Measurements from ENCODE around the gene CTNNBIP1. TPM values are rescaled to one million over a fixed set of nuclear protein-coding genes. Genes with fewer than 3 reads are reported as not detected.
A peak's percentile ranks its signal among the peaks of the same experiment; 100 is the strongest.

The CTNNBIP1 gene
- total and polyA plus RNA-seq, 9 of the 15 experiments (the other 6 are each of a cell fraction or from before 2014, with no cell fraction given) = 0.65 to 29.2 (median 14.7) TPM

DNA sequence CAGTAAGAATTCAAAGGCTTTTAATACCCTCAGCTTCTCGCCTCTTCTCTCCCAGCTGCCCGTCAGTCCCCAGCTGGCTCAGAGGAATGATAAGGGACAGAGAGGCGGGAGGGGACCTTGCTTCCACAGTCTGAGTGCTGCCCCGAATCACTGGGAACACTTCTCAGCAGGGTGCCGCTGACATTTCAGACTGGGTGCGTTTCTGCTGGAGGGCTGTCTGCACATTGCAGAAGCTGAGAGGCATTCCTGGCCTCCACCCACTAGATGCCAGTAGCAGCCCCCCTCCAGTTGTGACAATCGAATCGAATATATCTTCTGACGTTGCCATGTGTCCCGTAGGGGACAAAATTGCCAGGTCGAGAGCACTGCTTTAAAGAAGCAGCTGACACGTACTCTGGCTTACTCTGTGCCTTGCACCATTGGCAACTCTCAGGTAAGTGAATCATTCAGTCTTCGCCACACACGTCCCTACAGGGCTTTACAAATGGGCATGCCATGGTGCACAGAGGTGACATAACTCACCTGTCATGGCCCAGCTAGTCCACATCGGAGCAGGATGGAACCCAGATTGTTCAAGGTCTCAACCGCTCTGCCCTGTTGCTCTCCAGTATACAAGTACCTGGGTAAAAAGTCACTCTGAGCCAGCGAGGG is 23.9 kb downstream of the CTNNBIP1 start:
- DNase-seq (ENCODE audit: extremely low read depth in 1 of 4, low spot score in 3 of 4) (peak; percentile 36 to 53 (median 44)), ATAC-seq (peak; percentile 61), FAIRE-seq (peak; percentile 42)
- BruUV-seq (replicated peaks) = no TSS peak
- peak overlapping the region; percentile 10; the same call in 1 of the 2 replicates for H3K4me2 ChIP-seq (ENCODE audit: insufficient read depth, low read length)
- ChIA-PET POLR2A (interaction anchor here (1.0 to 1.8 kb wide), 5 partner anchors 9 to 23 kb away, joined by 3 to 11 read pairs (median 5); no protein-coding TSS in a partner anchor), CTCF (ENCODE audit: low intra/inter-chr PET ratio) (no interaction called here)
- H3K9ac ChIP-seq (ENCODE audit: insufficient read depth in 1 of 2, low read depth in 2 of 2, low read length in 2 of 2) = peak overlapping the region in 1 of 2 experiments; percentile 76; a peak in 1 of 4 replicates
- in situ Hi-C loops (cut with MboI) (no loop called here), intact Hi-C loops (cut with micrococcal nuclease) (no loop called here)
- H2AFZ ChIP-seq (ENCODE audit: low read depth, low read length) = no peak overlapping the region
- H3K4me3 ChIP-seq = no peak overlapping the region
- peaks cover 3% of the 10 kb centered on the region for H3K9me1 ChIP-seq (ENCODE audit: control insufficient read depth, insufficient read depth, low read length)
- no peaks in the 10 kb centered on the region for H3K79me2 ChIP-seq (ENCODE audit: control insufficient read depth, insufficient read depth, low read length)
- H3K4me1 ChIP-seq (replicated peaks in 1 of 2; ENCODE audit: control insufficient read depth in 2 of 2, insufficient read depth in 2 of 2, low read length in 2 of 2) = peaks cover 0 to 32% of the 10 kb centered on the region in 2 experiments; a peak in 4 of 5 replicates
- H3K27me3 ChIP-seq (ENCODE audit: control insufficient read depth in 2 of 2, insufficient read depth in 2 of 2, low read length in 2 of 2) = no peaks in the 10 kb centered on the region
- no peaks in the 10 kb centered on the region; the same call in 2 of the 3 replicates for H3K36me3 ChIP-seq (ENCODE audit: control insufficient read depth, insufficient read depth, low read length)
- 50% methylated on average over 17 of the region's 17 CpGs for WGBS (ENCODE audit: insufficient coverage, low coverage, missing lambda C conversion rate)
- peaks cover 4% of the 10 kb centered on the region; the same call in 1 of the 2 replicates for H4K20me1 ChIP-seq (replicated peaks; ENCODE audit: control insufficient read depth, insufficient read depth, low read length)
- H3K27ac ChIP-seq (ENCODE audit: extremely low read depth, low read depth, low read length) = no peak overlapping the region
- H3K9me3 ChIP-seq (replicated peaks; ENCODE audit: control insufficient read depth, insufficient read depth, low read depth, low read length) = no peaks in the 10 kb centered on the region
- TF ChIP-seq DACH1 (IDR thresholded peaks at IDR 0.05; ENCODE audit: partially characterized antibody) = peak; percentile 25
- 0 out of 4 replicates have a peak, but pooled peaks of 1 of the 2 experiments have one; percentile 4 for TF ChIP-seq RAD21 (CRISPR knock-in tag; conservative IDR thresholded peaks at IDR 0.05 in 1 of 2, IDR thresholded peaks at IDR 0.05 in 1 of 2)
- peak in 2 of 3 experiments; percentile 12 to 28; a peak in 2 of 6 replicates for TF ChIP-seq CTCF (IDR thresholded peaks at IDR 0.05 in 2 of 3, conservative IDR thresholded peaks at IDR 0.05 in 1 of 3; ENCODE audit: insufficient read depth in 2 of 3, low read depth in 1 of 3, low read length in 3 of 3)
- no peak for TF ChIP-seq KHSRP (IDR thresholded peaks at IDR 0.05)
- no peak for TF ChIP-seq CXXC5 (CRISPR knock-in tag; IDR thresholded peaks at IDR 0.05)
- 0 out of 2 replicates have a peak, but pooled peaks have one; percentile 14 for TF ChIP-seq PKNOX1 (IDR thresholded peaks at IDR 0.05)
- TF ChIP-seq CTCFL (IDR thresholded peaks at IDR 0.05; ENCODE audit: borderline replicate concordance, insufficient read depth, low read depth, low read length, poor library complexity, severe bottlenecking) = no peak
- TF ChIP-seq NRF1 (conservative IDR thresholded peaks at IDR 0.05 in 1 of 2, IDR thresholded peaks at IDR 0.05 in 1 of 2) = no peak
- no peak for TF ChIP-seq CSDE1 (IDR thresholded peaks at IDR 0.05)
- no peak for TF ChIP-seq SETDB1 (IDR thresholded peaks at IDR 0.05; ENCODE audit: low read length)
- TF ChIP-seq ATF1 (CRISPR knock-in tag; IDR thresholded peaks at IDR 0.05) = no peak
- TF ChIP-seq ATF1 (tag; IDR thresholded peaks at IDR 0.05) = no peak
- TF ChIP-seq STAT5A (IDR thresholded peaks at IDR 0.05; ENCODE audit: borderline replicate concordance, low read length) = no peak
- no peak for TF ChIP-seq SMAD1 (IDR thresholded peaks at IDR 0.05; ENCODE audit: low read depth, low read length, partially characterized antibody)
- TF ChIP-seq TFAP4 (CRISPR knock-in tag; IDR thresholded peaks at IDR 0.05; ENCODE audit: borderline replicate concordance) = peak; percentile 67; the same call in 1 of the 2 replicates
